Caco-2 (cell line): Measurements from ENCODE around the gene ME3. TPM values are rescaled to one million over a fixed set of nuclear protein-coding genes. Genes with fewer than 3 reads are reported as not detected.

Experiments used
- BruUV-seq: library from RNA; stranded (reverse); fragments of 400-500 nt; replicated peaks from 2 replicates; lab custom pipeline; 2021; lab: Mats Ljungman, UMichigan
- CTCF ChIA-PET: fragments of 300-600 bp; sonication (Branson Sonifier 250); formaldehyde crosslinking; loops from one replicate; lab custom pipeline; 2022; ENCODE audit warnings: antibody characterized with exemption; lab: Charles Lee
- POLR2A ChIA-PET: fragments of 300-600 bp; sonication (Branson Sonifier 250); formaldehyde crosslinking; loops from one replicate; lab custom pipeline; 2022; ENCODE audit warnings: antibody characterized with exemption; lab: Charles Lee
- DNase-seq, 2 experiments: peaks; one replicate each; pipeline versions ENCODE4 v3.0.0 to v3.0.0-alpha.2; 2020 to 2022
- H3K27me3 ChIP-seq: replicated peaks from 2 replicates; pipeline ENCODE4 v1.6.0; 2011; ENCODE audit warnings: low read length; ENCODE audit not compliant: control insufficient read depth, insufficient read depth
- H3K36me3 ChIP-seq: 2 replicates; pipeline ENCODE4 v1.5.1; 2011; ENCODE audit warnings: low read length; ENCODE audit not compliant: control insufficient read depth, insufficient read depth
- H3K4me1 ChIP-seq: fragments of 250-450 bp; sonication (Bioruptor Pico); 2 replicates; pipeline ENCODE4 v1.5.1; 2020; ENCODE audit warnings: mild to moderate bottlenecking
- H3K4me3 ChIP-seq: 2 replicates; pipeline ENCODE4 v1.5.1; 2011; ENCODE audit warnings: low read depth, mild to moderate bottlenecking, control low read depth, low read length
- H3K9me3 ChIP-seq: fragments of 250-450 bp; sonication (Bioruptor Pico); 2 replicates; pipeline ENCODE4 v1.5.1; 2020; ENCODE audit warnings: mild to moderate bottlenecking, moderate library complexity
- H3K27ac Mint-ChIP-seq: one replicate; pipeline ENCODE4 v1.8.0; 2022; ENCODE audit warnings: mixed read lengths; ENCODE audit not compliant: unreplicated experiment
- H3K27me3 Mint-ChIP-seq: one replicate; pipeline ENCODE4 v1.8.0; 2022; ENCODE audit warnings: mixed read lengths; ENCODE audit not compliant: insufficient read depth, unreplicated experiment
- H3K36me3 Mint-ChIP-seq: one replicate; pipeline ENCODE4 v1.8.0; 2022; ENCODE audit warnings: mild to moderate bottlenecking, mixed read lengths; ENCODE audit not compliant: insufficient read depth, unreplicated experiment
- H3K4me1 Mint-ChIP-seq: one replicate; pipeline ENCODE4 v1.8.0; 2022; ENCODE audit warnings: low read depth, mixed read lengths; ENCODE audit not compliant: unreplicated experiment
- H3K4me3 Mint-ChIP-seq: one replicate; pipeline ENCODE4 v1.8.0; 2022; ENCODE audit warnings: mild to moderate bottlenecking, moderate library complexity, mixed read lengths; ENCODE audit not compliant: unreplicated experiment
- H3K9me3 Mint-ChIP-seq: one replicate; pipeline ENCODE4 v1.8.0; 2022; ENCODE audit warnings: mixed read lengths; ENCODE audit not compliant: unreplicated experiment
- CTCF ChIP-seq, 2 experiments: fragments of 200-600 bp in 1 of 2; IDR thresholded peaks; 1 replicate in 1 of 2; 2 replicates in 1 of 2; pipeline versions ENCODE4 v1.5.1 to v1.8.0; 2011 to 2022; ENCODE audit warnings: antibody characterized with exemption in 1 of 2, control low read depth in 1 of 2, inconsistent platforms in 1 of 2, low read depth in 1 of 2, low read length in 1 of 2, mild to moderate bottlenecking in 1 of 2, moderate library complexity in 1 of 2; ENCODE audit not compliant: insufficient read depth in 1 of 2, severe bottlenecking in 1 of 2, unreplicated experiment in 1 of 2
- intact Hi-C: fragments of 100-400 bp; cut with micrococcal nuclease; formaldehyde crosslinking; loops from one replicate; pipeline ENCODE4 v1.10.0; 2022; ENCODE audit not compliant: unreplicated experiment
- total RNA-seq: library from RNA; stranded (reverse); gene quantifications from 2 replicates; pipeline ENCODE4 v1.2.3, GENCODE V29; 2022

ME3 gene
- total RNA-seq, 1 experiment from 2014 or later = 32.8 TPM

DNA sequence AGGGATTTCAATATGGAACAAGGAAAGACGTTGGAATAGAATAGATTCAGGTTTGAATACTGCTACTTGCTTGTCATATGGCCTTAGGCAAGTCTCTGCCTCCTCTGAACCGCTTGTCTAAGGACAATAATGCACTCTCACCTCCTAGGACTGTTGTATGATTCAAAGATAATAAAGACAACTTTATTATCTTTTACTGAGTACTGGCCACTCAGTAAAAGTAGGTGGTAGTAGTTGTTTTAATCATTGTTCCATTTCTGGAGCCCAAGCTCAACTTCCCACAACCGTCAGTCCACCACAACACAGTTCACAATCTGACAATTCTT is 134.2 kb downstream of the ME3 start:
- intact Hi-C loops = no loop called here
- no peaks in the 10 kb centered on the region for H3K36me3 ChIP-seq
- TF ChIP-seq CTCF (IDR thresholded peaks at IDR 0.05; ENCODE audit: insufficient read depth in 1 of 2, low read depth in 1 of 2, low read length in 1 of 2, severe bottlenecking in 1 of 2, unreplicated experiment in 1 of 2) = no peak
- H3K4me3 ChIP-seq = no peak overlapping the region
- no peaks in the 10 kb centered on the region; the same call in 1 of the 2 replicates for H3K4me1 ChIP-seq
- H3K27ac Mint-ChIP-seq = no peak overlapping the region
- H3K9me3 ChIP-seq = peaks cover 7% of the 10 kb centered on the region; the same call in 1 of the 2 replicates
- no peaks in the 10 kb centered on the region for H3K27me3 Mint-ChIP-seq
- ChIA-PET POLR2A (no interaction called here), CTCF (interaction anchor here (0.7 to 1.2 kb wide), 3 partner anchors 34 to 70 kb away, joined by 3 to 4 read pairs (median 3); no protein-coding TSS in a partner anchor)
- no peak overlapping the region for H3K4me3 Mint-ChIP-seq
- H3K27me3 ChIP-seq = no peaks in the 10 kb centered on the region
- no TSS peak for BruUV-seq
- no peaks in the 10 kb centered on the region for H3K36me3 Mint-ChIP-seq
- no peak for DNase-seq
- peaks cover 10% of the 10 kb centered on the region for H3K9me3 Mint-ChIP-seq
- H3K4me1 Mint-ChIP-seq = peaks cover 5% of the 10 kb centered on the region

DNA sequence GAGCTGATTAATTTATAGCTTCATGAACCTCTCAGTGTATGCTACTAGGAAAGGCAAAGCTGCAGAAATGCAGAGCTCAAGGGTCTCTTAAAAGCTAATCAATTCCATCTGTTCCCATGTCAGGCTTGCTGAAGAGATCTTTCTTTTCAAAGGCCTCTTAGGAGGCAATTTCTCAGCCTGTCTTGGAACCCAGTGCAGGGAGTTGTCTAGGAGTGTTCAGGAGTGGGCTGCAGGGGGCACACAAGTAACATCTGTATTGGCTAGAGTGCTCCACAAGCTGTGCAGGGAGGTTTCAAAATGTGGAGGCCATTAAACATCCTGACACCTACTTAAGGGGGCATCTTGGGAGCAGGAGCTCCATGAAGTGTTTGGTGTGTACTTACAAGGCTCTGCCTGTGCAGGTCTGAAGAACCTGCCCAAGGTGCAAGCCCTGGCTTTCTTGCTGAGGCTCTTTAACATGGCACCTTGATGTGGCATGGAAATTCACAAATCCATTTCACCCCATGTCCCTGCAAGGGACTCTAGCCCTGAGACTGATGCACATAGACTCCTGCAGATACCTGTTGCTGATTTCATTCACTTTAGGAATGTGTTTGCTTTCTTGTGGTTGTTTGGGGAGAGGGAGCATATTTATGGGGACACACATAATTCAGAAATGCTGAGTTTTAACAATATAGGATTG is 134.7 kb downstream of the ME3 start:
- Mint-ChIP-seq H3K4me1 (peaks cover 10% of the 10 kb centered on the region), H3K4me3 (no peak overlapping the region), H3K9me3 (peaks cover 9% of the 10 kb centered on the region), H3K27ac (no peak overlapping the region), H3K27me3 (no peaks in the 10 kb centered on the region), H3K36me3 (no peaks in the 10 kb centered on the region)
- CTCF ChIA-PET = interaction anchor here (0.7 to 1.2 kb wide), 3 partner anchors 34 to 70 kb away, joined by 3 to 4 read pairs (median 3); no protein-coding TSS in a partner anchor
- intact Hi-C loops = no loop called here
- DNase-seq = no peak
- Histone ChIP-seq H3K36me3 (no peaks in the 10 kb centered on the region), H3K9me3 (peaks cover 7% of the 10 kb centered on the region; the same call in 1 of the 2 replicates), H3K4me1 (no peaks in the 10 kb centered on the region; the same call in 1 of the 2 replicates), H3K4me3 (no peak overlapping the region), H3K27me3 (no peaks in the 10 kb centered on the region)
- POLR2A ChIA-PET = no interaction called here
- TF ChIP-seq CTCF (IDR thresholded peaks at IDR 0.05; ENCODE audit: insufficient read depth in 1 of 2, low read depth in 1 of 2, low read length in 1 of 2, severe bottlenecking in 1 of 2, unreplicated experiment in 1 of 2) = no peak
- no TSS peak for BruUV-seq

DNA sequence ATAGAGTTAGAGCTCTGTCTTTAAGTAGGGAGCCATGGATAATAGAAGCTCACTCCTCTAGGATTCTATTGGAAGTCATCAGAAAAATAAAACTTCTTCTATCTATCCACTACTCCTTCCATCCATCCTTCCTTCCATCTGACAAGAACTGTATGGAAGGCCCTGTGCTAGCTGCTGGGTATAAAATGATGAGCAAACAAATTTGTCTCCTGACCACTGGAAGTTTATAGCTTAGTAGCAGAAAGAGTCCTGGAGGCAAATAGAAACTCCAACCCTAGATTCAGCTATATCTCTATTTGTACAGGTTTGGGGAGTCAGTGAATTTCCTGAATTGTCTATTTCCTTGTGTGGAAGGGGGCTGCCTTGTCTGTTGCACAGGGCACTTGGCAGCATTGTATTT is 136.6 kb downstream of the ME3 start:
- no peak overlapping the region for H3K4me3 ChIP-seq
- BruUV-seq = no TSS peak
- intact Hi-C loops = no loop called here
- no peaks in the 10 kb centered on the region for H3K27me3 ChIP-seq
- Mint-ChIP-seq H3K27me3 (no peaks in the 10 kb centered on the region), H3K9me3 (no peaks in the 10 kb centered on the region), H3K4me1 (peaks cover 11% of the 10 kb centered on the region), H3K36me3 (no peaks in the 10 kb centered on the region), H3K4me3 (no peak overlapping the region), H3K27ac (no peak overlapping the region)
- H3K9me3 ChIP-seq = peaks cover 14% of the 10 kb centered on the region
- ChIA-PET POLR2A (interaction anchor here (0.7 kb wide), 1 partner anchor 60 kb away, joined by 5 read pairs; no protein-coding TSS in a partner anchor), CTCF (no interaction called here)
- no peak for TF ChIP-seq CTCF (IDR thresholded peaks at IDR 0.05; ENCODE audit: insufficient read depth in 1 of 2, low read depth in 1 of 2, low read length in 1 of 2, severe bottlenecking in 1 of 2, unreplicated experiment in 1 of 2)
- H3K4me1 ChIP-seq = no peaks in the 10 kb centered on the region; the same call in 1 of the 2 replicates
- DNase-seq = no peak
- H3K36me3 ChIP-seq = no peaks in the 10 kb centered on the region
